ENCODE data around the gene CRB3. TPM values are rescaled to one million over a fixed set of nuclear protein-coding genes. Genes with fewer than 3 reads are reported as not detected.

The CRB3 gene
- total and polyA plus RNA-seq, 2 of the 4 experiments (the other 2 are of a cell fraction): not detected

- Histone ChIP-seq H2BK5ac (ENCODE audit: low read depth, low read length, poor library complexity, severe bottlenecking) (no peak overlapping the region), H2AK5ac (ENCODE audit: low read depth, low read length) (no peak overlapping the region), H3K18ac (ENCODE audit: low read depth, low read length) (no peak overlapping the region), H3K14ac (replicated peaks; ENCODE audit: low read depth, low read length) (no peak overlapping the region), H3K27ac (ENCODE audit: insufficient read depth, low read length) (no peak overlapping the region), H3K36me3 (ENCODE audit: control insufficient read depth, insufficient read depth, low read length) (no peaks in the 10 kb centered on the region), H2AK9ac (replicated peaks; ENCODE audit: low read depth, low read length, poor library complexity) (no peak overlapping the region), H3K9me3 (ENCODE audit: control insufficient read depth, insufficient read depth, low read length) (peaks cover 3% of the 10 kb centered on the region; the same call in 1 of the 2 replicates), H3K56ac (ENCODE audit: extremely low read depth, insufficient read depth, low read length) (no peak overlapping the region), H3K23ac (ENCODE audit: low read depth, low read length) (no peak overlapping the region), H3K4ac (ENCODE audit: low read depth, low read length) (no peak overlapping the region), H4K20me1 (ENCODE audit: insufficient read depth, low read length) (no peaks in the 10 kb centered on the region), H4K8ac (ENCODE audit: low read depth in 2 of 2, low read length in 2 of 2) (no peak overlapping the region), H2AFZ (replicated peaks; ENCODE audit: low read length, poor library complexity) (no peak overlapping the region), H3K9me1 (ENCODE audit: insufficient read depth, low read length) (no peaks in the 10 kb centered on the region), H3K27me3 (ENCODE audit: control insufficient read depth, insufficient read depth, low read length) (peaks cover 13% of the 10 kb centered on the region), H3K4me3 (ENCODE audit: insufficient read depth, low read depth, low read length) (no peak overlapping the region), H3K79me1 (ENCODE audit: low read depth in 1 of 2, low read length in 2 of 2) (no peaks in the 10 kb centered on the region), H2BK120ac (ENCODE audit: low read depth, low read length) (no peak overlapping the region), H2BK15ac (ENCODE audit: low read depth, low read length) (no peak overlapping the region), H4K5ac (ENCODE audit: low read depth, low read length) (no peak overlapping the region), H4K91ac (ENCODE audit: insufficient read depth, low read depth, low read length) (no peak overlapping the region), H3K4me2 (ENCODE audit: low read depth, low read length) (no peak overlapping the region), H3K4me1 (ENCODE audit: control insufficient read depth, insufficient read depth, low read length) (no peaks in the 10 kb centered on the region), H2BK20ac (ENCODE audit: low read depth, low read length) (no peak overlapping the region), H3K9ac (ENCODE audit: low read depth, low read length) (no peak overlapping the region)
- no TSS peak for BruUV-seq (replicated peaks)
- ChIA-PET CTCF (no interaction called here), POLR2A (ENCODE audit: unreplicated experiment) (no interaction called here)
- ATAC-seq (ENCODE audit: low read depth) (no peak), DNase-seq (no peak)
- in situ Hi-C loops (cut with MboI; ENCODE audit: low sequenced_read_pairs): no loop called here
- intact Hi-C loops (cut with micrococcal nuclease): no loop called here
- TF ChIP-seq MAZ (IDR thresholded peaks at IDR 0.05; ENCODE audit: borderline replicate concordance, low read depth, low read length) (no peak), BHLHE40 (IDR thresholded peaks at IDR 0.05; ENCODE audit: low read depth, low read length) (no peak), POLR2A (IDR thresholded peaks at IDR 0.05; ENCODE audit: low read depth, low read length) (no peak), FOS (IDR thresholded peaks at IDR 0.05; ENCODE audit: low read depth, low read length) (no peak), CHD1 (IDR thresholded peaks at IDR 0.05; ENCODE audit: low read depth, low read length) (no peak), RFX5 (IDR thresholded peaks at IDR 0.05; ENCODE audit: low read depth, low read length) (no peak), NFE2L2 (IDR thresholded peaks at IDR 0.05; ENCODE audit: low read depth, low read length) (no peak), ELK1 (IDR thresholded peaks at IDR 0.05; ENCODE audit: borderline replicate concordance, low read depth, low read length) (no peak), RCOR1 (IDR thresholded peaks at IDR 0.05; ENCODE audit: insufficient replicate concordance, low read length) (no peak), RAD21 (IDR thresholded peaks at IDR 0.05; ENCODE audit: low read length) (no peak), CTCF (conservative IDR thresholded peaks at IDR 0.05; ENCODE audit: low read depth, low read length) (no peak), SMC3 (IDR thresholded peaks at IDR 0.05; ENCODE audit: low read depth, low read length) (no peak)
- no CpG with 5 or more reads among the region's 9 CpGs for WGBS, 2 experiments (ENCODE audit: extremely low coverage in 2 of 2, insufficient read length in 1 of 2)
- dilution Hi-C loops (cut with HindIII; ENCODE audit: low sequenced_read_pairs, unreplicated experiment): no loop called here
Observed at GRCh38 chr19:6473647-6474046, 9.6 kb downstream of the CRB3 start.
